Subcutaneous adipose tissue (tissue), 4 donors: ENCODE data around the gene LMO4. TPM values are rescaled to one million over a fixed set of nuclear protein-coding genes. Genes with fewer than 3 reads are reported as not detected.

Source experiments
- total RNA-seq, 4 donors: library from RNA; depleted of rRNA; stranded (reverse); fragments of >200 nt; gene quantifications; one replicate each; pipeline ENCODE4 v1.1.0, GENCODE V29; 2016
- TF ChIP-seq, protein P1 (sequence below): fragments of 450-650 bp; IDR thresholded peaks from one replicate; pipeline ENCODE4 v1.5.1; 2016; ENCODE audit warnings: low read depth, mild to moderate bottlenecking, control low read depth, antibody characterized with exemption, moderate library complexity

LMO4 gene
- total RNA-seq, 4 donors from 2014 or later = 32.8 to 69.1 (median 60.6) TPM

DNA sequence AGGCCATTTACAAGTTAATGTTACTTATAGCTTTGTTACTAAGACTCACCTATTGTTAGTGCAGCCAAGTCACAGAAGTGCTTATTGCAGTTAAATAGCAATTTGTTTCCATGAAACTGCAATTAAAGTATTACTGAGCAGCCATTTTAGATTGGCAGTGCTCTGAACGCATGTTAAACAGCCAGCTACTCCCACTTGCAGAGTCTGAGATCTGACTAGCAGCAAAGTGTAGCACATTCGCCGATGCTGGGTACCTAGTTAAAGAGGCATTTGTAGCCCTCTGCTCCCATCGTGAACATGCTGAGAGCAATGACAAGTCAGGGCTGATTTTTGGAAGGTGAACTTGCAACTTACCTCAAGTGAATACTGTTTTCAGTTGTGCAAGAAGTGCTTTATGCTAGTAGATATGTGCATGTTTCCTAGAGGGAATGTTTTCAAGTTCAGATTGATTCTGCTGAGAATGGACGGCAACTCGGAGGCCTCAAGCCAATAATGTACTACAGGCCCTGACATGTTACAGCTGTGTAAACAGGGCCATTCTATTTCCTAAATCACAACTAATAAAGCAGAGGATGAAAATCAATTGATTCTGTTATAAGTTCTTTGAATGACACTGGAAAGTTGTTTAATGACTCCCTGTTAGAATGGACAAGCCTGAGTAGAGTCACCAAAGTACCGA lies 19.8 kb downstream of the LMO4 start:
- TF ChIP-seq, protein P1, sequence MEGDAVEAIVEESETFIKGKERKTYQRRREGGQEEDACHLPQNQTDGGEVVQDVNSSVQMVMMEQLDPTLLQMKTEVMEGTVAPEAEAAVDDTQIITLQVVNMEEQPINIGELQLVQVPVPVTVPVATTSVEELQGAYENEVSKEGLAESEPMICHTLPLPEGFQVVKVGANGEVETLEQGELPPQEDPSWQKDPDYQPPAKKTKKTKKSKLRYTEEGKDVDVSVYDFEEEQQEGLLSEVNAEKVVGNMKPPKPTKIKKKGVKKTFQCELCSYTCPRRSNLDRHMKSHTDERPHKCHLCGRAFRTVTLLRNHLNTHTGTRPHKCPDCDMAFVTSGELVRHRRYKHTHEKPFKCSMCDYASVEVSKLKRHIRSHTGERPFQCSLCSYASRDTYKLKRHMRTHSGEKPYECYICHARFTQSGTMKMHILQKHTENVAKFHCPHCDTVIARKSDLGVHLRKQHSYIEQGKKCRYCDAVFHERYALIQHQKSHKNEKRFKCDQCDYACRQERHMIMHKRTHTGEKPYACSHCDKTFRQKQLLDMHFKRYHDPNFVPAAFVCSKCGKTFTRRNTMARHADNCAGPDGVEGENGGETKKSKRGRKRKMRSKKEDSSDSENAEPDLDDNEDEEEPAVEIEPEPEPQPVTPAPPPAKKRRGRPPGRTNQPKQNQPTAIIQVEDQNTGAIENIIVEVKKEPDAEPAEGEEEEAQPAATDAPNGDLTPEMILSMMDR = no peak

DNA sequence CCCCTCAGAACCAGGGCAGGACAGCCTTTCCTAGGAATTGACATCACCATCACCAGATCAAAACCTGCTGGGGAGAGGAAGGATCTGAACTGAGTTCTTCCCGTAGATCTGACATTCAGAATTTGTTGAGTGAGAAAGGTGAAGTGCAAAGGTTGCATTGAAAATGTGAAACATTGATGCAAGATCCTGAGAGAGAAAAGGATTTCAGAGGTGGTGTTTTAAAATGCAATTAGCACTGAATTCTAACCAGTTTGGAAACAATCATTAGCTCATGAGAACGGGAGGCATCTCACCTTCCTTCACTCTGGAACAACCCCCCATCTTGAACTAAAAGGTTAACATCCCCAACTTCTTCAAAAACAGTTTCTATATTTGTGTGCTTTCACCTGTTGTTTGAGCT lies 20.4 kb downstream of the LMO4 start:
- TF ChIP-seq, protein P1 = no peak

DNA sequence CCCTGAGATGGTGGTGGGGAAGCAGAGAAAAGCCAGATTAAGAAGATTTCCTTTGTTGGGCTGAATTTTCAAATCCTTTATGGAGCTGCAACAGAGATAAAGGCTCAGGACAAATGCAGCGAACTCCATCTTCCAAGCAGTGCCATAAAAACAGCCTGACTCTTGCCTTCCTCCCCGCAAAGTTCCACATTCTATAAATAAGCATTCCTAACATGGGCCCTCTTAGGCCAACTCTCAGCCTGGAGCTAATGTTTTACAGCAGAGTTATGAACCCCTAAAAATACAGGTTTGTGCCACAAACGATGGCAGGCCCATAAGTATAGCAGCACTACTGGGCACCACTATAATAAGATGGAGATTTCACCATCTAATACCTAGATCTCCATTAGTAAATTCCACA lies 27.2 kb downstream of the LMO4 start:
- TF ChIP-seq, protein P1 = no peak

DNA sequence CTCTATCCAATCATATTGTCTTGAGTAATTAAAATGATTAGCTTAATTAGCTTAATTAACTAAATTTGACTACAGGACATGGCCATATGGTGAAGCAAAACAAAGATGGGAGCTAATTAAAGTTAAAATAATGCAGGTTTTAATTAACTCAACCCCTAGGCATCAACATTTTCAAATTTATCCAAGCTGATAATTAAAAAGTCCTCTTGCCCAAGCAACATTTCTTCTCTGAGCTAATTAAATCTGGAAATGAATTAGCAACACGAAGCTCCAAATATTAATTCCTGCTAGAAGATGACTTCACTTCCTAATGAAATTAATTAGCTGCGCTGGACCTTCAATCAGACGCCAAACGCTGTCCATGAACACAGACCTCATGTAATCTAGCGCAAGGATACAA lies 27.9 kb downstream of the LMO4 start:
- TF ChIP-seq, protein P1 = no peak

DNA sequence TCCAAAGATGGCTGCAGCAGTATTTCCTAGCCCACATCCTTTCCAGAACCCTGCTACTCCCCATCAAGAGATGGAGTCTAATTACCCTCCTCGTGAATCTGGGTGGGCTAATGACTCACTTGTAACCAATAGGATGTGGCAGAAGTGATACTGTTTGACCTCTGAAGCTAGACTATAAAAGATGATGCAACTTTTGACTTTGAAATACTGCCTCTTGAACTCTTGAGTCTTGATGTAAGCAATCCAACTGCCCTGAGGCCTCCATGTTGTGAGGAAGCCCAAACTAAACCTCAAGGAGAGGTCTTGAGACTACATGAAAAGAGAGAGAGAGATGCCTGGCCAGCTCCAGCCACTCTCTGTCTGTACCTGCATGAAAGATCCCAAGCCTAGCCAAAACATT lies 29.5 kb downstream of the LMO4 start:
- TF ChIP-seq, protein P1 = no peak

DNA sequence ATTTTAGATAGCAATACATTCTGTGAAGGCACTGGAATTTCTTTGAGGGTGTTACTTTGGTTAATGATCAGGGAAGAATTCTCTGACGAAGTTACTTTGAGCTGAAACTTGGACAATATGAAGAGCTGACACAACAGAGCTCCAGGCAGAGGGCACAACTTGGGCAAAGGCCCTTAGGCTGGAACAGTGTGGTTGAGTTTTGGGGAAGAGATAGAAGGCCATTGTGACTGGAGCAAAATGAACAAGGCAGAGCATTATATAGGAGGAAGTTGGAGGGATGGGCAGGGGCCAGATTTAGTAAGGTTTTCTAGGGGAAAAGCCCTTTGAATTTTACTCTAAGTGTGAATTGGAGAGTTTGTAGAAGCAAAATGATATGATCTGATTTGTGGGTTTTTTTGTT lies 30.9 kb downstream of the LMO4 start:
- TF ChIP-seq, protein P1 = no peak

DNA sequence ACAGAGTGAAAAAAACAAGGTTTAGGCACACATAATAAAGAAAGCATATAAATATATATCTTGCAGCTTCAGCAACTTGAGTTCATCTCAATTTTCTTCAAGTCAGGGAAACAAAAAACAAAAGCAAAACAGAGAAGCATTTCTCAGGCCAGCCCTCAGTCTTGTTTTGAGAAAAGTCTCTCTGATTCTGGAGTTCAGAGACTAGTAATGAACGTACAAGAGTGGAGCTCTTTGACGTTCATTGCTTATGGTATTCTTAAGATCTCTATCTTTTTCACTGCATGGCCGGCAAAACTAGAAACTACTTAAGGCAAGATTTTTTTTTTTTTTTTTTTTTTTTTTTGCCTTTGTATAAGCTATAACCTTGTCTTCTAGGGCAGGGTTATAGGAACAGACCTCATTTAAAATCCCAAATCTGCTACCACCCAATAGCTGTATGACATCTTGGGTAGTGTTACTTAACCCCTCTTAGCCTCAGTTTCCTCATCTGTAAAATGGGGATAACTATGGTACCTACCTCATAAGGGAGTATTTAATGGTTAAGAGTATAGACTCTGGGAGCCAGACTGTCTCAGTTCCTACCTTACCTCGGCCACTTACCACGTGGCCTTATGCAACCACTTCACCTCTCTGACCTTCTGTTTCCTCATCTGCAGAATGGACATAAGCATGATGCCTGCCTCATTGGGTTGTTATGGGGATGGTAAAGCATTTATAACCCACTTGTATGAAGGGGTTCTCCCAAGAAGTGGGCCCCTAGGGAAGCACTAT lies 33.6 kb downstream of the LMO4 start:
- TF ChIP-seq, protein P1 = no peak
